Stomach (tissue), 9 donors: ENCODE measurements around the gene GJA8. TPM values are rescaled to one million over a fixed set of nuclear protein-coding genes. Genes with fewer than 3 reads are reported as not detected.

Experiments used
- DNase-seq, 2 donors: peaks; one replicate each; pipeline versions ENCODE4 v3.0.0 to v3.0.0-alpha.2; 2013 to 2019
- H3K27ac ChIP-seq, 5 donors: fragments of 200-600 bp in 4 of 5; sonication (generic) in 4 of 5; one replicate each; pipeline ENCODE4 v1.5.1; 2013 to 2019; ENCODE audit warnings: mild to moderate bottlenecking in 1 of 5, moderate library complexity in 1 of 5
- H3K27me3 ChIP-seq, 3 donors: fragments of 200-600 bp; sonication (generic); one replicate each; pipeline ENCODE4 v1.5.1; 2017 to 2019; ENCODE audit warnings: mixed run types in 1 of 3
- H3K36me3 ChIP-seq, 4 donors: fragments of 200-600 bp; sonication (generic); 1 replicate in 3 of 4; 2 replicates in 1 of 4; pipeline ENCODE4 v1.5.1; 2016 to 2019
- H3K4me1 ChIP-seq, 4 donors: fragments of 200-600 bp; sonication (generic); one replicate each; pipeline ENCODE4 v1.5.1; 2016 to 2019
- H3K4me3 ChIP-seq, 4 donors: fragments of 200-600 bp; sonication (generic) in 3 of 4; one replicate each; pipeline ENCODE4 v1.5.1; 2016 to 2019; ENCODE audit warnings: mild to moderate bottlenecking in 1 of 4
- H3K9me3 ChIP-seq, 4 donors: fragments of 200-600 bp; sonication (generic); one replicate each; pipeline ENCODE4 v1.5.1; 2016 to 2019
- CTCF ChIP-seq, 7 experiments: fragments of 450-650 bp in 4 of 7; fragments of 200-600 bp in 3 of 7; sonication (generic) in 3 of 7; IDR thresholded peaks; one replicate each; pipeline ENCODE4 v1.5.1; 2016 to 2019; ENCODE audit warnings: antibody characterized with exemption in 7 of 7, control low read depth in 2 of 7, mild to moderate bottlenecking in 1 of 7
- EP300 ChIP-seq: sonication (generic); formaldehyde crosslinking; IDR thresholded peaks from one replicate; pipeline ENCODE4 v1.6.1; 2017; ENCODE audit warnings: antibody characterized with exemption
- POLR2A ChIP-seq, 4 donors: fragments of 450-650 bp; IDR thresholded peaks; one replicate each; pipeline ENCODE4 v1.6.1; 2016; ENCODE audit warnings: antibody characterized with exemption in 4 of 4, control low read depth in 2 of 4, mild to moderate bottlenecking in 1 of 4, moderate library complexity in 1 of 4
- POLR2AphosphoS5 ChIP-seq, 3 donors: sonication (generic); formaldehyde crosslinking; IDR thresholded peaks; one replicate each; pipeline ENCODE4 v1.6.1; 2016; ENCODE audit warnings: antibody characterized with exemption in 3 of 3
- WGBS, 5 donors: extraction: QIAGEN DNeasy Blood & Tissue Kit in 3 of 5; methylation state at CpG; one replicate each; pipeline versions ENCODE4 v1.1.5 to v1.1.7; 2013 to 2018; 5-methylcytosine and 5-hydroxymethylcytosine counted together
- intact Hi-C: fragments of 100-400 bp; cut with DNase I; formaldehyde crosslinking; loops from one replicate; pipeline ENCODE4 v1.15.1; 2023; ENCODE audit warnings: low total_unique reads
- polyA plus RNA-seq, 3 donors: library from polyadenylated mRNA; stranded (reverse); fragments of 200-250 nt; gene quantifications; one replicate each; pipeline ENCODE4 v1.2.3, GENCODE V29; 2013
- total RNA-seq, 5 donors: library from RNA; depleted of rRNA; stranded (reverse); fragments of >200 nt; gene quantifications; one replicate each; pipeline versions ENCODE4 v1.1.0 to v1.2.3, GENCODE V29; 2014 to 2016
- donor health status: healthy with polysubstance abuse.
- donor health status: Bipolar disorder and iron deficiency.
- donor health status: healthy.

GJA8 gene
- total and polyA plus RNA-seq, 8 donors: not detected

- intact Hi-C loops: loop anchor here (10.0 kb wide), 1 partner anchor 403 kb away; no protein-coding TSS in a partner anchor
- Histone ChIP-seq H3K4me3 (no peak overlapping the region), H3K27me3 (peaks cover 0 to 6% (median 0%) of the 10 kb centered on the region in 3 donors), H3K4me1 (peaks cover 0 to 6% (median 0%) of the 10 kb centered on the region in 4 donors), H3K9me3 (no peaks in the 10 kb centered on the region), H3K36me3 (no peaks in the 10 kb centered on the region), H3K27ac (no peak overlapping the region)
- DNase-seq: no peak
- TF ChIP-seq EP300: no peak
- TF ChIP-seq CTCF (IDR thresholded peaks at IDR 0.05): no peak
- TF ChIP-seq POLR2A (IDR thresholded peaks at IDR 0.05): no peak
- TF ChIP-seq POLR2AphosphoS5 (IDR thresholded peaks at IDR 0.05): no peak
- 83 to 94% (median 86%) methylated on average over 4 of the region's 4 CpGs for WGBS, 5 donors
Observed at GRCh38 chr1:147897789-147898188, 4.8 kb upstream of the GJA8 start.

DNA sequence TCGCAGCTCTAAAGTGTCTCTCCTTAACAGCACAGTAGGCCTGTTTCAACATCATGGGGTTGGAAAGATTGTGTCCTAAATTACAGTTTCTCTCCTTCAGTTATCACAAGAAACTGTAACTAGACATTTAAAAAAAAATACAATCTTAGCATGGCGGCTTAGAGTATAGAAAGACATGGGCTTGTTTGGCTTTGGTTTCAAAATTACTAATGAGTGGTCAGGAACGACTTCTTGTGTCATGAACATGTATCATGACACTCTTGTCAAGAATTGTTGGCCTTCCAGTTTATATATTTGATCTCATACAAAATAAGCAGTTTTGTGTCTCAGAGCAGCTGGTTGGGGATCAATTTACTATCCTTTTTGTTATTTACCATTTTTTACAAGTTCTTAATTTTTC, 2.1 kb downstream of the GJA8 start:
- H3K27me3 ChIP-seq: peaks cover 0 to 3% (median 0%) of the 10 kb centered on the region in 3 donors
- 71 to 82% (median 76%) methylated on average over 3 of the region's 3 CpGs for WGBS, 5 donors
- no peak overlapping the region for H3K4me3 ChIP-seq
- no peaks in the 10 kb centered on the region for H3K36me3 ChIP-seq
- H3K4me1 ChIP-seq: no peaks in the 10 kb centered on the region
- DNase-seq: no peak
- no peak overlapping the region for H3K27ac ChIP-seq
- TF ChIP-seq CTCF (IDR thresholded peaks at IDR 0.05) (no peak), POLR2AphosphoS5 (IDR thresholded peaks at IDR 0.05) (no peak), POLR2A (IDR thresholded peaks at IDR 0.05) (no peak), EP300 (no peak)
- no peaks in the 10 kb centered on the region for H3K9me3 ChIP-seq
- intact Hi-C loops: no loop called here

DNA sequence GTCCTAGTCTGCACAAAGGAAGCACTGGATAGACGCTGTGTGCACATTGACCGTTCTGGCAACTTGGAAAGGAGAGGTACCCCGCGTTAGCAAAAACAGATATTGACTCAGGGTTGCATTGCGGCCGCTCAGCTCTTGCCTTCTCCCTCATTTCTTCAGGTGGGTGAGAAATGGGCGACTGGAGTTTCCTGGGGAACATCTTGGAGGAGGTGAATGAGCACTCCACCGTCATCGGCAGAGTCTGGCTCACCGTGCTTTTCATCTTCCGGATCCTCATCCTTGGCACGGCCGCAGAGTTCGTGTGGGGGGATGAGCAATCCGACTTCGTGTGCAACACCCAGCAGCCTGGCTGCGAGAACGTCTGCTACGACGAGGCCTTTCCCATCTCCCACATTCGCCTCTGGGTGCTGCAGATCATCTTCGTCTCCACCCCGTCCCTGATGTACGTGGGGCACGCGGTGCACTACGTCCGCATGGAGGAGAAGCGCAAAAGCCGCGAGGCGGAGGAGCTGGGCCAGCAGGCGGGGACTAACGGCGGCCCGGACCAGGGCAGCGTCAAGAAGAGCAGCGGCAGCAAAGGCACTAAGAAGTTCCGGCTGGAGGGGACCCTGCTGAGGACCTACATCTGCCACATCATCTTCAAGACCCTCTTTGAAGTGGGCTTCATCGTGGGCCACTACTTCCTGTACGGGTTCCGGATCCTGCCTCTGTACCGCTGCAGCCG, 5.4 kb downstream of the GJA8 start:
- 91 to 97% (median 95%) methylated on average over 43 to 44 of the region's 44 CpGs for whole genome bisulfite sequencing, 5 donors
- intact Hi-C loops: no loop called here
- H3K36me3 ChIP-seq: no peaks in the 10 kb centered on the region
- H3K27ac ChIP-seq: no peak overlapping the region
- no peak for TF ChIP-seq POLR2A (IDR thresholded peaks at IDR 0.05)
- TF ChIP-seq POLR2AphosphoS5 (IDR thresholded peaks at IDR 0.05): no peak
- TF ChIP-seq EP300: no peak
- TF ChIP-seq CTCF (IDR thresholded peaks at IDR 0.05): no peak
- no peak for DNase-seq
- no peaks in the 10 kb centered on the region for H3K9me3 ChIP-seq
- H3K4me3 ChIP-seq: no peak overlapping the region
- H3K4me1 ChIP-seq: no peaks in the 10 kb centered on the region
- H3K27me3 ChIP-seq: peaks cover 0 to 3% (median 0%) of the 10 kb centered on the region in 3 donors

GRCh38 chr1:147912553-147912952, 10.0 kb downstream of the GJA8 start:
- no peak overlapping the region for H3K27ac ChIP-seq
- H3K4me3 ChIP-seq: no peak overlapping the region
- no peak for TF ChIP-seq POLR2AphosphoS5 (IDR thresholded peaks at IDR 0.05)
- TF ChIP-seq EP300: no peak
- no peak for TF ChIP-seq CTCF (IDR thresholded peaks at IDR 0.05)
- TF ChIP-seq POLR2A (IDR thresholded peaks at IDR 0.05): no peak
- no peak for DNase-seq
- intact Hi-C loops: no loop called here
- no peaks in the 10 kb centered on the region for H3K36me3 ChIP-seq
- H3K27me3 ChIP-seq: peaks cover 0 to 3% (median 0%) of the 10 kb centered on the region in 3 donors
- no peaks in the 10 kb centered on the region for H3K4me1 ChIP-seq
- no peaks in the 10 kb centered on the region for H3K9me3 ChIP-seq
- WGBS, 5 donors: 84 to 94% (median 87%) methylated on average over 2 of the region's 2 CpGs
